MV-4-11 (cell line): ENCODE results near the gene CDK5RAP2.

Source experiments
- DNase-seq: peaks from one replicate; lab custom pipeline; 2025; lab: John Stamatoyannopoulos, UW

The CDK5RAP2 gene

DNA sequence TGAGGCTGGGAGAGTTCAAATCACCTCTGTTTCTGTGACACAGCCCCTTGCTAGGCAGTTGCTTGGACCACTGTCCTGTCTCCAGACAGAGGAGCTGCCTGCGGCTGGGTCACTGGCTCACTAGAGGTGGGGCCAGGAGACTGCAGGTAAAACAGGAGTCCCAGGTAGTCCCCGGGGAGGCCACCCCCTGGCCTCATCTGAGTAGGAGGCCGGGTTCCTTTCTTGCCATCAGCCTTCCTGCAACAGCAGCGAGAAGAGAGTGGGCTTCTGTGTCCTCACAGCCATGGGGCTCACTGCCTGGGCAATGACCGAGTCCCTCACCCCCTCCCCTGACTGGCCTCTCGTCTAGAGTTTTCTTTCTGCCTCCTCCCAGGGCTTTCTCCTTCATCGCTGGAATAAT lies 197.5 kb downstream of the CDK5RAP2 start:
- no peak for DNase-seq

DNA sequence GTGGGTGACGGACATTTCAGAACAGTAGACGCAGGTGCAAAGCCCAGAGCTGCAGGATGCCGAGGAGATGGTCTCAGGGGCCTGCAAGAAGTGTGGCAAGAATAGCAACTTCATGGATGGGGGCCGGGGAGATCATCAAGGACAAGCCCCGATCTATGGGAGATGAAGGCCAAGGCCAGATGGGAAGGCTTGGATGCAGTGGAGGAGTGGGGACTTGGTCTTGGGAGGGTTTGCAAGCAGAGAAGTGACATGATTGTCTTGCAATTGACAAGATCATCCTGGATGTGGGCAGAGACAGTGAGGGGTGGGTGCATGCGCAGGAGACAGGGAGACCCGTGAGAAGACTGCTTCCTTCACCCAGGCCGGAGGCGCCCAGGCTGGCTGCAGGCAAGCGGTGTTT lies 198.1 kb downstream of the CDK5RAP2 start:
- no peak for DNase-seq

DNA sequence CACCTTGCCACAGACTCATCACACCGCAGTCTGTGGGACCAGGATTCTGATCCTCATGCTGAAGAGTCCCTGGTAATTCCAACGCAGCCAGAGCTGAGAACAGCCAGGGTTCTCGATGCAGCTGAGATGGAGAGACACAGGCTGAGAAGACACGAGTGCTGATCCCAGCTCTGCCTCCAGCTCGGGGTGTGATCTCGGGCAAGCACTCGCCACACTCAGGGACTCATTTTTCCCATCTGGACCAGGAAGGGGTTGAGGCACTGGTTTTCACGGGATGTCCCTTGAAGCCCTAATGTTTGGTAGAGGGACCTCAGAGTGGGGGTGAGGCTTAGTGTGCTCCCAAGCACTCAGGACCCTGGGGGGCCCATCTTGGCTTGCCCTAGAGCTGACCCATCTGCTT lies 200.4 kb downstream of the CDK5RAP2 start:
- DNase-seq, result no peak

DNA sequence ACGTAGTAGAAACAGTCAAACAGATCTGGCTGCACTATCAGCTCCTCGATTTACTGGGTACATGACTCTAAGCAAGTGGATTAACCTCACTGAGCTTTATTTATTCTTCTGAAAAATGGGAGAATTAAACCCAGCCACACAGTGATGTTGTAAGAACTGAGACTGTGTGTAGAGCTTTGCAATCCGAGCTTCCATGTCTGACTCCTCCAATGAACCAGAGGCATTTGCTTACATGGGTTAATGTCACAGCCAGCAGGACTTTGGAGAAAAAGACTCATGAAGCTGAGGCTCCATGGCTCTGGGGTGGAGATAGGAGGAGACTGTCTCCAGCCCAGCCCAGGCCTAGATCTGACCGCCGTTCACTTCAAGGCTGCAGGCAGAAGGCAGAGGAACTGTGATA lies 201.3 kb downstream of the CDK5RAP2 start:
- DNase-seq, result no peak

DNA sequence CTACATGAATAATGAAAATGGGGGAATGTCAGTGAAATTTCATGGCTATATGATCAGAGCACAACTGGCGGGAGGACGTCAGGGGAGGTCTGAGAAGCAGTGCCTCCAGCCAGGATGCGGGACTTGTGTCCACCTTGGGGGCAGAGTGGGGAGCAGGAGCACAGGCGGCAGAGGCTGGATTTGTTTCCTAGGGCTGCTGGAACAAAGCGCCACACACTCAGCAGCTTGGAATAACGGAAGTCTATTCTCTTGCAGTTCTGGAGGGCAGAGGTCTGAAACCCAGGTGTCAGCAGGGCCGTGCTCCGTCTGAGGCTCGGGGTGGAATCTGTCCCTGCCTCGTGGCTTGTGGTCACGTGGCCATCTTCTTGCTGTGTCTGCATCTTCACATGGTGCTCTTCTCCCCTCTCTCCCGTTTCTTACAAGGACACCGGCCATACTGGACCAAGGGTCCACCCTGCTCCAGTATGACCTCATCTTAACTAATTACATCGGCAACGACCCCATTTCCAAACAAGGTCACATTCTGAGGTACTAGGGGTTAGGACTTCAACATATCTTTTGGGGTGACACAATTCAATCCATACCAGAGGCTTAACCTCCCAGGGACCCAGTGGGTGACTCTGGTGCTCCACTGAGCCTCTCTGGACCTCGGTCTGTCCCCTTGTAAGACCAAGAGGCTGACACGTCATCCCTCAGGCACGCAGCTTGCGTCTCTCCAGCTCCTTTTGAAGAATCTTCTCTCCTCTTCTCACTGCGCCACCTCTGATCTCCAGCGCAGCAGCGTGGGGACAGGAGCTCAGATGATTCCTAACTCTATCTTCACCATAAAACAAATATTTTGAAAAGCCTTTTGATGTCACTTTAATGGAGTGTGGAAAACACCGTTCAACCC lies 202.5 kb downstream of the CDK5RAP2 start:
- no peak for DNase-seq

DNA sequence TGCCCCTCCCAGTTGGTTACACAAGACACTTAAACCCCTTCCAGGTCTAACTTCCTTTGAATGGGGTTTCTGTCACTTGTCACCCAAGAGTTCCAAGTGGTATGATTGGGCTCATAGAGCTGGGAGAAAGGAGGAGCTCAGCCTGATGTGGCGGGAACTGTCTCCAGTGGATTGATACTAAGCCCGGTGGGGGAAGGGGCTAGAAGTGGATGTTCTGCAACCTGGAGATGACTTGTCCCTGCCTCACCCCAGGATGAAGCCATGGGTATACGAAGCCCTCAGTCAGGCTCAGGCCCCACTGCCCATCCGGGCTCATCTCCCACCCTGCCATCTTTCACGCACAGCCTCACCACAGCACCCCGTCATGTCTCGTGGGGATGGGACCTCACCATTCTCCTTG lies 203.9 kb downstream of the CDK5RAP2 start:
- no peak for DNase-seq

DNA sequence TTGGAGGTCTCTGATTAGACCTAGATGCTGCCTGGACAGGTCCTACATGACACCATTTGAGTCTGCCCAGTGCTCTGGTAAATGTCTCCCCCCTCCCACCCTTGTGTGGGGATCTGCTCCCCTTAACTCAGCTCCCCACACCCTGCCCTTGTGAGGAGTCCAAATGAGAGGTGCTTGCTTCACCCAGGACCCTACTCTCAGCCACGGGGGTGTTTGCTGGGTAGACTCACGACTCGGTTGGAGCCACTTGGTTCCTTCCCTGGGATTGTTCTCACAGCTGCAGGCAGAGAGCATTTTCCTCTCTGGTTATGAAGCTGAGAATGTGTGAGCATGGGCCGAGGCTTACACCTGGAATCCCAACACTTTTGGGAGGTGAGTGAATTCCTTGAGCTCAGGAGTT lies 204.7 kb downstream of the CDK5RAP2 start:
- no peak for DNase-seq

DNA sequence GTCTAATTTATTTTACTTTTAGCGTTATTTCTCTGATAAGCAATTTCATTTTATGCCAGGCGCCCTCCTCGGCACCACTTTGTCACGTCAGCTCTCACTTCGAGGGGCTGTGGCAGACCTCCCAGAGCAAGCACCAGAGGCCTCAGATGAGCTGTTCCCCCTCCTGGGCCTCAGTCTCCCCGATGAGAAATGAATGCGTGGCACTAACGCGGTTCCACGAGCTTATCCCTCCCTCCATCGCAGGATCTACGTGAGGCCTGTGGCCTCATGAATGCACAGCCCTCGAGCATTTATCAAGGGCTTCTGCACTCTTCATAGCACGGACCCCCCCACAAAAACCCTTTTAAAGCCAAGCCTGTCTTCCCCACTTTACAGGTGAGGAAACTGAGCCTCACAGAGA lies 205.2 kb downstream of the CDK5RAP2 start:
- DNase-seq, result no peak

DNA sequence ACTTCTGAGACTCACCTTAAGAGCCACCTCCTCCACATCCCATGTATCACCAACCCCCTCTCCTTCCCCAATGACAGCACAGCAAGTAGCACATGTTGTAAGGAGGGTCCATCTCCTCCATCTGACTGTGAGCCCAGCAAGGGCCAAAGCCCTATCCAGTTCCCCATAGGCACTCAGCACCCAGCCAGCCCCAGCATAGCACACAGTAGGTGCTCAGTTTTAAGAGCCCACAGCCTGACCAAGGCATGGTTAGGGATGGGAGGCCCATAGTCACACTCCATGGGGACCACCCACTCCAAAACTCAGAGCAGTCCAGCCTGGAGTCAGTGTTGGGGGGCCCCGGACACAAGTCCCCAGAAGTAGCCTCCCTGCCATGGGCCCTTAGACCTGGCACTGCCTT lies 205.7 kb downstream of the CDK5RAP2 start:
- DNase-seq, result no peak

DNA sequence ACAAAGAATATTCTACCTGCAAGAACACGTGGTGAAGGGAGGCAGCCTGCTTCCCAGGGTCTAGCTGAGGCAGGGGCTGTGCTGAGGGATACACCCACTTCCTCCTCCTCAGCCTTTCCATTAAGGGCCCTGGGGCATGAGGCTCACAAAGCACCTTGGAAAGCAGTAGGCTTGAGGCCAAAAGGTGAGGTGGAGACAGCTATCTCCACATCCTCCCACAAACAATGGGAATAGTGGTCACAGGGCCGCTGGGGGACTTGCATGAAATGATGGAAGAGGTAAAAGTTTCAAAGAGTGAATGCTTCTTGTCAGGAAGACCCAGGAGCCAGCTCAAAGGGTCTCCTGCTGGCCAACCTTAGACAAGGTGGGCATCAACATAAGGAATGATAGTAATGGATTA lies 207.9 kb downstream of the CDK5RAP2 start:
- DNase-seq, result no peak

DNA sequence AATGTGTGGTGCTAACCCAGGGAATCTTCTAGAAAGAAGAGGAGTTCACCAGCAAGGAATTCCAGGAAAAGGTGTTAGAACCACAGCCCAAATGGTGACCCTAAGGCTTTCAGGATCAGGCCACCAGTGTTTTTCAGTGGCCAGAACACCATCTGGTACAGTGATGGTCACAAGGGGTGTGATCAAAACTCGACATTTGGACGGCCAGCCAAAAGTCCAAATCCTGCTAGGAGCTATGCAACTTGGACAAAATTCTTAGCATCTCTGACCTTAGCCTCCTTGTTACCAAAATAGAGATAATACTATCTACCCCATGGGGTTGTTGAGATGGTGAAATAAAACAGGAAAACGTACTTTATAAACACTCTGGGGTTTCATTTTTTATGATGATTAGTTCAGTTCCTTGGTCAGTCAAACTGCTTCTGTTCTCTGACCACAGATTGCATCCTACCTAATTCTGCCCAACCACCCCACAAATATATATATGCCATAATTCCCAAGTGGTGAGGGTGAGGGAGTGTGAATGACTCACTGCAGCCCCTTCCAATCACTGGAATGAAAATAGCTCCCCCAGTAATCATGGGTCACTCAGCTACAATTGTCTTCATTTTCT lies 210.3 kb downstream of the CDK5RAP2 start:
- no peak for DNase-seq

DNA sequence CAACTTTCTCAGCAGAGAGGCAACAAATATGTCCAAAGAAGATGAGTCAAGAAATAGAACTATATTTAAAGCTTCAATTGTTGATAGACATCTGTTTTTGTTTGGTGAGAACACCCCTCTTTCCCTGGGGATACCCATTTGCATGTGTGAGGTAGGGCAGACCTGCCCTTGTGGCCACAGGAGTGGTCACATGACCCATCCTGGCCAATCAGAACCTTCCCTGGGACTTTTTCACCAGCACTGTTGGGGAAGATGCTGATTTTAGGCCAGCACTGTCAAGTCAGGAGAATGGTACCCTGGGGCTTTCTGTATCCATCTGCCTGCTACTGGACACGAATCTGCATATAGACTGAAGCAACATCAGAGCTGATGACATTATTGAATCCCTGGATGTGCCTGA lies 211.2 kb downstream of the CDK5RAP2 start:
- no peak for DNase-seq

DNA sequence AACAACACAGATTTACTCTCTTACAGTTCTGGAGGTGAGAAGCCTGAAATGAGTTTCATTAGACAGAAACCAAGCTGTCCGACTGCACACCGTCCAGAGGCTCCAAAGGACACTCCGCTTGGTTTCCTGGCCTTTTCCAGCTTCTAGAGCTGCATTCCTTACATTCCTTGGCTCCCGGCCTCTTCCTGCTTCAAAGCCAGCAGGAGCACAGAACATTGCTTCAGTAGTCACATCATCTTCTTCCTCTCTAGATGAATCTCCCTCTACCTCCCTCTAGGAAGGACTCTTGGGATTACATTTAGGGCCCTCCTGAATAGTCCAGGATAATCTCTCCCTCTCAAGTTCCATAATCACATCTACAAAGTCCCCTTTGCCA lies 213.3 kb downstream of the CDK5RAP2 start:
- no peak for DNase-seq

DNA sequence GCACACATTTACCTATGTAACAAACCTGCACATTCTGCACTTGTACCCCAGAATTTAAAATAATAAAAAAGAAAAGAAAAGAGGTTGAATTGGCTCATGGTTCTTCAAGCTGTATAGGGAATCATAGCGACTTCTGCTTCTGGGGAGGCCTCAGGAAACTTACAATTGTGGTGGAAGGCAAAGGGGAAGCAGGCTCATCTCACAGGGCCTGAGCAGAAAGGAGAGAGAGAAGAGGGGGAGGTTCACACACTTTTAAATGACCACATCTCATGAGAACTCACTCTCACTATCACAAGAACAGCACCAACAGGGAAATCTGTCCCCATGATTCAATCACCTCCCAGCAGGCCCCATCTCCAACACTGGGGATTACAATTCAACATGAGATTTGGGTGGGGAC lies 214.6 kb downstream of the CDK5RAP2 start:
- peak; percentile 83 for DNase-seq

DNA sequence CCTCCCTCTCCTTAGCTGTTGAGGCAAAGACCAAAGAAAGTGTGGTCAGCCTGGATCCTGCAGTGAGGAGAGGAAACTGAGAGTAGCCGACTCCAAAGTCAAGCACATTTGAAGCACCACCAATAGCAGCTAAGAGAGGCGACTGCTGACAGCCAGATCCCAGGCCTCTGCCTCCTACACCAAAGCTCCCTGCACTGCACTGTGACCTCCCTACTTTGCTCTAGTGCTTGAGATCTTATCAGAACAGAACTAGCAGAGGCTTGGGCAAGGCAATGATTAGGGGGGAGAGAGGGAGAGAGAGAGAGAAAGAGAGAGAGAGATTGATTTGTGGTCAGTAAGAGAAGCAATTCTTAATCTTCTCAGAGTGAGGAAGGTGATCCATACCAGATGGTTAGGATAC lies 216.3 kb downstream of the CDK5RAP2 start:
- DNase-seq, result no peak

DNA sequence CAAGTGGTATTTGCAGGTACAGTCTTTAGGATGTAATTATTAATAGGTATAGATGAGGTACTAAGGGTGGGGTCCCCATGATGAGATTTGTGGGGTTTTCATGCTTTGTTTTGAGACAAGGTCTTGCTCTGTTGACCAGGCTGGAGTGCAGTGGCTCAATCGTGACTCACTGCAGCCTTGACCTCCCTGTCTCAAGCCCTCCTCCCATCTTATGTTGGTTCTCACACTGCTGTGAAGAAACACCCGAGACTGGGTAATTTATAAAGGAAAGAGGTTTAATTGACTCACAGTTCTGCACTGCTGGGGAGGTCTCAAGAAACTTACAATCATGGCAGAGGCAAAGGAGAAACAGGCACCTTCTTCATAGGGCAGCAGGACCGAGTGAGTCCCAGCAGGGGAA lies 217.5 kb downstream of the CDK5RAP2 start:
- DNase-seq, result no peak

DNA sequence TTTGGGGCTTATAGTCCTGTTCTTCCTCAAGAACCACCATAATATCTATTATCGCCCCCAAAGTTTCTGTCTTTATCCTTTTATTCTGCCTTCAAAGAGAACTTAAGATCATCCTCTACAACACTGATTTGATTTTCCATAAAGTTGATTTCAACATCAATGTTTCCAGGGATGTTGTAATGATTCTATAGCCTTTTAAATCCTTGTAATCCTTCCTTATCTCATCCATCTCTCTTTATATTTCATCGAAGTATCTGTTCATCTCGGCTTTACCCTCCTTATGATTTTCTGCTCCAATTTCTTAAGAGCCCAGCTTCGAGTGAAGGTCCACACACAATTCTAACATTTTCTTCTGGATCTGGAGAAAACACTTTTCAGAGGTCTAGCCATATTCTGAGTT lies 218.4 kb downstream of the CDK5RAP2 start:
- DNase-seq, result no peak

DNA sequence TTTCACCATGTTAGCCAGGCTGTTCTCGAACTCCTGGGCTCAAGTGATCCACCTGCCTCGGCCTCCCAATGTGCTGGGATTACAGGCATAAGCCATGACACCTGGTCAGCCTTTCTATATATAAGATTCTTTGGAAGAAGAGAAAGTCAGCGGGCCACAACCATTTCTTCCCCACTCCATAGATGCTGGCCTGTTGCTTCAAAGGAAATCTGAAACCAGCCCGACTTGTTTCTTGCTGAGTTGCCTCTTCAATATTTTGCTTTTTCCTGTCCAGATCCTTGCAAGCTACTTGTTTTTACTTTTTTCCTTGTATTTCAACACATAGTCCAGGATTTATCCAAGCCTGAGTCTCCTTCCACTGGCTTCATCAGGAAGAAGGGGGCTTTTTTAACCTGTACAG lies 219.5 kb downstream of the CDK5RAP2 start:
- no peak for DNase-seq

DNA sequence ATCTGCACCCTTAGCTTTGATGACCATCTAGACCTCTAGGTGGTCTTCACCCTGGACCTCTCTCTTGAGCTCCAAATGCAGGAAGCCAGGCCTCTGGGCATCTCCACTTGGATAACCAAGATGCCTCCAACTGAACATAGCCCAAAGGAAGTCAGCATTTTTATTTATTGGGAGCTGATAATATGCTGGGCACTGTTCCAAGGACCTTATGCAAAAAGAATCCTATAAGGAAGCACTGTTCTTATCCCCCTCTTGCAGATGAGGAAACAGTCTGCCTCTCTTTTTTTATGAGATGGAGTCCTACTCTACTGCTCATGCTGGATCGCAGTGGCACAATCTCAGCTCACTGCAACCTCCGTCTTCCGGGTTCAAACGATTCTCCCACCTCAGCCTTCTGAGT lies 219.9 kb downstream of the CDK5RAP2 start:
- no peak for DNase-seq

DNA sequence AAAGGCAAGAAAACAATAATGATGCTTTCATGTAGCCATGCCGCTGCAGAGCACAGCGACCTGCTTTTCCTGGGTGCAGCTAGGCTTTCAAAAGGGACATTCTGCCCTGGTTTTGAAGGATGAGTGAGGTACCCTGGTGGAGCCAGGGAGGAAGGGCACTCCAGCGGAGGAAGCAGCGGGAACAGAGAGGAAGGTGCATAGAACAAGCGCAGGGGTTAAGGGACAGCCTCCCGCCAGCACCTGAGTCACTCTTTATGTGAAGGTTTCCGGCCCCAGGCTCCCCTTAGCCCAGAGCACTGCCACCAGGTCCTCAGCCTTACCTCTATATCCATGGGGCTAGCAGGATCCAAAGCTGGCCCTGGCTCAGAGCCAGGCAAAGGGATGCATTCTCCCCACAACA lies 221.1 kb downstream of the CDK5RAP2 start:
- no peak for DNase-seq

DNA sequence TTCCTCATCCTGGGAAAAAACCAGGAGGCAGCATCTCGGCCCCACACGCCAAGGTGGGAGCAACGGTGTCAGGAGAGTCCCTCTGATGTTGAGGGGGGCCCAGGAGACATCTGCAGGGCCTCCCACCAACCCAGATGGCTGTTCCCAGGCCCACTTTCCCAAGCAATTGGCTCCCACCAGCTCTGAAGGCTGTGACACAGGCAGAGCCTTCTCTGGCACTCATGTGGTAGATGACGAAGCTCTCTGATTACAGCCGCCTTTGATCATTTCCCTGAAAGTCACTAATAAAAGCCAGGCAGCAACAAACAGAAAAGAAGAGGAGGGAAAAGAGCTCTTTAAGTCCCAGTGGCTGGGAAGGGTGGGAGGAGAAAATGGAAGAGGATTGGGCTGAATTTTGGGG lies 226.5 kb downstream of the CDK5RAP2 start:
- DNase-seq, result no peak

DNA sequence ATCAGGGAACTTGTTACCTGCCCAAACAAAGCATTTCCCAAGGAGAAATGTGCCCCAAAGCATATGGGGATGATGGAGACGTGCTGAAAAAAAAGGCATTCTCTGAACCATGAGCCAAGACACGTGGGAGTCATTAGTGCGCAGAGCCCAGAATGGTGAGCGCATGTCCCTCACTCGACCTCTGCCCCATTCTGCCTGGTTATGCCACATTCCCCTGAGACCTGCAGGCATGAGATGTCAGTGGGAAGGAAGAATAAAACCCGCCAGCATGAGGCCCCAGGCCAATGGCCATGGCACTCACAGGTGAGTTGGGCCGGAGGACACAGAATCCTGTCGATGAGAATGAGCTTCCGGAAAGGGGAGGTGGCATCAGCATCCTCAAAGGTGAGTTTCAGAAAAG lies 228.9 kb downstream of the CDK5RAP2 start:
- DNase-seq, result no peak

DNA sequence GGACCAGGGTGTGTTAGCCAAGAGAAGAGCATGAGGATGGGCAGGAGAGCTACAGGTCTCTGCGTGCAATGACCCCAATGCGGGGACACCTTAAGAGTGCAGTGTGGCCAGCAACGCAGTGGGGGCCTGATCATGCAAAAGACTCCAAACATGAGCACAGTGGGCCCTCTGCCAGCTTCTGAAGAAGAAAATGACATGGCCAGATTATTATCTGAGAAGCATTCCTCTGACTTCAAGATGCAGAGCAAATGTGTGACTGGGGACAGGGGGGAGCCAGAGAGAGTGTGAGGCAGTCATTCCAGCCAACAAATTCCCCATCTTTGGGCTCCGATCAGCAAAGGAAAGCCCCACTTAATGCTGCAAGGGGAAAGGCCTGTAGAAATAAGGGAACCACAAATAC lies 229.4 kb downstream of the CDK5RAP2 start:
- DNase-seq, result no peak

DNA sequence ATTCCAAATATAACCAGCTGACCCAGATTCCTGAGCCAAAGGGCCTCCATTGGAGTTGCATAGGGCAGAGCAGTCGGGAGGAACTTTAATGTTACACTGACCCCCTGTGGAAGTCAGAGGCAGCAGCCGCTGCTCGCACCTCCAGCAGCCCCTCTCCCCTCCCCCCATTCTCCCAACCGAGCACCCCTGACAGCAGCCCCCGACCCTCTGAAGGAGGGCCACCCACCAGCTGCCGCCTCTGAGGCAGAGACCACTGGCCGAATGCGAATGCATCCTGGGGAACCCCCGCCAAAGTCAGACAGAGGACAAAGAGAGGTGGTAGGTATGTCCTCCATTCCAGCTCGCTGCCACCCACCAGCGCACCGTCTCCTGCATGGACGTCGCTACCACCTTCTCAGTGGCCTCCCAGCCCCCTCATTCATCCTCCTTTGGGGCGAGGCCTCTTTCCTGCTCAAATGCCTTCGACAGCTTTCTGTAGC lies 231.0 kb downstream of the CDK5RAP2 start:
- DNase-seq, result no peak
